OCI-LY1 (cell line): ENCODE data around the gene HIPK4.

ENCODE experiments used
- CTCF ChIP-seq: fragments of 200-600 bp; sonication (generic), shearing (Covaris generic); IDR thresholded peaks from 2 replicates; pipeline ENCODE4 v1.5.1; 2017; ENCODE audit warnings: mild to moderate bottlenecking, antibody characterized with exemption, low read length, moderate library complexity, mixed read lengths
- EZH2 ChIP-seq: fragments of 200-600 bp; sonication (generic), shearing (Covaris generic); IDR thresholded peaks from 2 replicates; pipeline ENCODE4 v1.8.0; 2017; ENCODE audit warnings: borderline replicate concordance, mixed run types, mild to moderate bottlenecking, antibody characterized with exemption, low read length, moderate library complexity, mixed read lengths

GRCh38 chr19:40418040-40418439 is 28.1 kb upstream of the HIPK4 start:
- no peak for TF ChIP-seq CTCF
- TF ChIP-seq EZH2, result no peak
